Activated T-helper 1 cell treated with Interleukin-2 at 50 U/mL for 16 hours (primary cell): ENCODE measurements around the gene MYCBP2.
"Not testable (repeated sequence)": the region's sequence is repeated elsewhere in the genome, so short reads cannot be mapped to it uniquely, and the experiment has no call there.

Experiments
- DNase-seq: peaks from one replicate; pipeline ENCODE4 v3.0.0-alpha.2; 2020; ENCODE audit warnings: low read depth

The MYCBP2 gene, protein sequence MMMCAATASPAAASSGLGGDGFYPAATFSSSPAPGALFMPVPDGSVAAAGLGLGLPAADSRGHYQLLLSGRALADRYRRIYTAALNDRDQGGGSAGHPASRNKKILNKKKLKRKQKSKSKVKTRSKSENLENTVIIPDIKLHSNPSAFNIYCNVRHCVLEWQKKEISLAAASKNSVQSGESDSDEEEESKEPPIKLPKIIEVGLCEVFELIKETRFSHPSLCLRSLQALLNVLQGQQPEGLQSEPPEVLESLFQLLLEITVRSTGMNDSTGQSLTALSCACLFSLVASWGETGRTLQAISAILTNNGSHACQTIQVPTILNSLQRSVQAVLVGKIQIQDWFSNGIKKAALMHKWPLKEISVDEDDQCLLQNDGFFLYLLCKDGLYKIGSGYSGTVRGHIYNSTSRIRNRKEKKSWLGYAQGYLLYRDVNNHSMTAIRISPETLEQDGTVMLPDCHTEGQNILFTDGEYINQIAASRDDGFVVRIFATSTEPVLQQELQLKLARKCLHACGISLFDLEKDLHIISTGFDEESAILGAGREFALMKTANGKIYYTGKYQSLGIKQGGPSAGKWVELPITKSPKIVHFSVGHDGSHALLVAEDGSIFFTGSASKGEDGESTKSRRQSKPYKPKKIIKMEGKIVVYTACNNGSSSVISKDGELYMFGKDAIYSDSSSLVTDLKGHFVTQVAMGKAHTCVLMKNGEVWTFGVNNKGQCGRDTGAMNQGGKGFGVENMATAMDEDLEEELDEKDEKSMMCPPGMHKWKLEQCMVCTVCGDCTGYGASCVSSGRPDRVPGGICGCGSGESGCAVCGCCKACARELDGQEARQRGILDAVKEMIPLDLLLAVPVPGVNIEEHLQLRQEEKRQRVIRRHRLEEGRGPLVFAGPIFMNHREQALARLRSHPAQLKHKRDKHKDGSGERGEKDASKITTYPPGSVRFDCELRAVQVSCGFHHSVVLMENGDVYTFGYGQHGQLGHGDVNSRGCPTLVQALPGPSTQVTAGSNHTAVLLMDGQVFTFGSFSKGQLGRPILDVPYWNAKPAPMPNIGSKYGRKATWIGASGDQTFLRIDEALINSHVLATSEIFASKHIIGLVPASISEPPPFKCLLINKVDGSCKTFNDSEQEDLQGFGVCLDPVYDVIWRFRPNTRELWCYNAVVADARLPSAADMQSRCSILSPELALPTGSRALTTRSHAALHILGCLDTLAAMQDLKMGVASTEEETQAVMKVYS (N-terminal part only)

DNA sequence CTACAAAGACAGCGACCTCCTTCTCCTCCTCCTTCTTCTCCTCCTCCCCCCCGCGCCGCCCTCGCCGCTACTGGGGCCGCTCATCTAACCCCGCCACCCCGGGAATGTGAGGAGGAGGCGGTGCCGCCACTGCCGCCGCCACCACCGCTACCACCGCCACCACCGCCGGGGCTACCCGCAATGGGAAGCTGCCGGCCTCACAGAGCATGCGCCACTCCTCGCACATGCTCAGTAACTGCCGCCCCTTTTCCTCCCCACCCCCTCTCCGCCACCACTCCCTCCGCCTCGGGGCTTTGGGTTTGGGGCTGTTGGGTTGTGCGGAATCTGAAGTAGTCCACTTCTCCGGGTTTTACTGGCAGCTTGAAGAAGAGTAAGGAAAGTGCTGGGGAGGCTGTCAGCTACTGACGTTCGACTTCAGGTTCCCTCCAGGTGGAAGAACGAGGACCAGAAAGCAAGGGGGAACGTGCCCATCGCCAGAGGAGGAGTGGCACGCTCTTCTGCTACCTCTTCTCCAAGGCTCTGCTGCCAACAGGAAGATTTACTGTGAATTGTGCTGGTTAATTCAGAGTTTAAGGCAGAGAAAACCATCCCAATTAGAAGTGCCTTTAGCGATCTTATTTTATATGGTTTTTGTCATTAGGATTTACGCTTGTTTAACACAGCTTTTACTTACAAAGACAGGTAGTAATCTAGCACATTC lies at the start of gene MYCBP2:
MYCBP2 (minus strand) TSS at position 190 of the 700 bp plus-strand sequence. CDS start 319 bp downstream, outside the sequence.
- peak; percentile 96 for DNase-seq

DNA sequence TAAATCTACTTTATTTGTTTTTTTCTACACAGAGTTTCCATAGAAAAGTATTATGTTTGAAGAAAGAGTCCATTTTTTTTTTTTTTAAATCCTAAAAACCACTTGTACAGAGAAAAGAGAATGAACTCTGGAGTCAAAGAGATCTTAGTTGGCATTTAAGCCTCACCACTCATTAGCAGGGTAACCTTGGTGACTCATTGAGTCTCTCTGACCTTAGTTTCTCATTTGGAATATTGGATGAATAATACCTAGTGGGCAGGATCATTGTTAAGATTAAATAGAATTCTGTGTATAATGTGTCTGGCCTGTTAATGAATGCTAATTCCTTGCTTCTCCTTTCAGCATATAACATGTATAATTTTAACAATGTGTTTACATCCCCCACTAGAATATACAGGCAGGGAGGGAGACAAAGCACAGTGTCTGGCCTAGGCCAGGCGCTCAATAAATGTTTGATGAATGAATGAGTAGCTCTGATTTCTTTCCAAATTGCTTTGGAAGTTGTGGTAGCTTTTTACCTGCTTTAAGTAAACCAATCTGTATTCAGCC lies 48.7 kb upstream of the MYCBP2 start:
- no peak for DNase-seq

DNA sequence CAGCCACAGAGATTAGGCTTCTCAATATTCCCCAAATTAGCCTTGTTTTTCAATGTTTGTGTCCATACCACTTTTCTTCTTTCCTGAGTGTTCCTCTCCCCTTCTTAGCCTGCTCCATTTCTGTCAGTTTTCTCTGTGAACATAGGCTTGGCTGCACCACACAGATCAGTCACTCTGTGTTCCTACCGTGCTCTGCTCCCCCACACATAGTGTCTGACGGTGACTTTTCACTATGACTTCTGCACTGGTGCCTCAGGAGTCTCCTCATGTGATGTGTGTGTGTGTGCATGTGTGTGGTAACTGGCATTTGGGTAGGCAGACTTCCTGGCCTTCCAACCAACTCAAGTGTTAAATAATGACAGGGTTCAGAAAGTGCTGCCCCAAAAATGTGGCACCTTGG lies 47.9 kb upstream of the MYCBP2 start:
- no peak for DNase-seq

- DNase-seq, result no peak
Observed at GRCh38 chr13:77374339-77374738, 47.4 kb upstream of the MYCBP2 start.

- no peak for DNase-seq
Observed at GRCh38 chr13:77373502-77373901, 46.6 kb upstream of the MYCBP2 start.

DNA sequence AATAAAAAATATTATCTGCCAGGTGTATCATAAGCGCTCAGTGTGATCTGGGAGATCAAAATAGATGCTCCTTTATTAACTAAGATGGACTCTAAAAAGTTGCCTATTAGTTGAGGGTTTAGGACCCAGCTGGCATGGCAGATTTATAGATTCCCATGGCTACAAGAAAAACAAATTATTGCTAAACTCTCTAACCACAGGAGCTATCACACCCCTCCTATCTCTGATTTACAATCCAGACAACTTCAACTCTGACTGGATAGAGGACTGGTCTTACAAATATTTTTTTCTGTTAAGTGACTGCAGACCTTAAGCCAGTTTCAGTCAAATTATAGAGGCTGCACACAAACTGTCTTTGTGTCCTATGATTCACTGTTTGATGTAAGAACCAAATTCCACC lies 45.4 kb upstream of the MYCBP2 start:
- DNase-seq, result no peak

DNA sequence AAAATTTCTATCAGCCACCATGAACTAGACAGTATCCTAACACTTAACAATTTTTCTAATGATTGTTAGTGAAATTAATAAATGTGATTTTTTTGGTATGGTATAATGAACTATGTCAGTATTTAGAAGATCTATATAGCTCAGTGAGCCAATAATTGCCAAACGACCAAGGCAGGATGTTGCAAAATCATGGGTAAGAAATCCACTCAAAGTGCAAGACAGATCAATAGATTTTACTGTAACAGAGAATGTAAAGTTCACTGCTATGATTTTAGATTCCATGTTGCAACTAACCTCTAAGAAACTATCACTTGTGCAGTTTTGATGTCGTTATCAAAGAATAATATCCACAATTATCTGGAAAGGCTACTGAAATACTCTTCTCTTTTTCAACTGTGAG lies 44.0 kb upstream of the MYCBP2 start:
- no peak for DNase-seq

DNA sequence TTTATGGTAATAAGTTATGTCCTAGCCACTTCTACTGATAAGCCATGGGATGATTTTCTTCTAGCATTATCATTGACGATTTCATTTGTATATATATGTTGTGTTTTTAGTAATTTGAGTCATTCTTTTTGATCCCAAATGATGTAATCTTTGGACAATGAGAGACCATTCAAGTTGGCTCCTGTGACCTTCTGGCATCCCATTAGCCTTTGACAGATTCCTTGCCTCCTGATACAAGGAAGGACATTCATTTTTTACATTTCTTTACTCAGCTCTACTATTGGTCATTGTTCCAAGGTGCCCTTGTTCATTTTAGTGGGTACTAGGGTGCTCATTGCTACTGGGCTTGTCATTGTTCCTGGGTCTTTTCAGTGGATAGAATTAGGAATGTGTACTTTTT lies 35.3 kb upstream of the MYCBP2 start:
- DNase-seq, result no peak

GRCh38 chr13:77360032-77360685 lies 33.3 kb upstream of the MYCBP2 start:
- DNase-seq, result no peak

DNA sequence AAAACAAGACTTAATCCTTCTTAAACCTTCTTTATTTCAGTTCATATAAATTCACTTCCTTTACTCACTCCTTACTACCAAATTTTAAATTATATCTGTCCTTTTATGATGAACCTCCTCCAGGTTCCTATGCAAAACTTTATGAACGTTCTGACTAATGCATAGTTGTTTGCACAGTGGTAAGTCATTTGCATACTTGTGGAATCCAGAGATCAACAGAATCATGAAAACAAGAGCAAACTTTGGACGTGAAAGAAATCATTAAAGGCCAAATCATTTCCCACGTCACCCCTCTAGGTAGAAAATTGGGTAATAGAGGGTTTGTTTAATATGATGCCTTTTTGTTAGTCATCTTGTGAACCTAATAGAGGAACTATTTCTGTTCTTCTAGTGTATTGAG lies 32.3 kb upstream of the MYCBP2 start:
- DNase-seq, result no peak

DNA sequence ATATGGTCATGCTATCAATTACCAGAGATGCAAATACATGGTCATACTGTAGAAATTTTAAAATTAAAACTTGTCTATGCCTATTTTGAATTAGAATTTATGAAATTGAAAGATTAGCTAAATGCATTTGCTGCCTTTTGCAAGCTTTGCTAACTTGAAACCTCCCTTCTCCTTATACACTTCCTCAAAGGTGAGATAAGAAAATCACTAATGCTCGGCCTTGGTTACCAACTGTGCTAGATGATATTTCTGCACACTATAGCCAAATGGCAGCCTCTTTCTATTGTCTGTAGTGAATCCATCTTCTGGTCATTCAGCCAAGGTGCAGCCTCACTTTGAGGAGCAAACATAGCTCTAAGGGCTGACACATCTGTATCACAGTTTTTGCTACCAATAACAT lies 31.1 kb upstream of the MYCBP2 start:
- no peak for DNase-seq

DNA sequence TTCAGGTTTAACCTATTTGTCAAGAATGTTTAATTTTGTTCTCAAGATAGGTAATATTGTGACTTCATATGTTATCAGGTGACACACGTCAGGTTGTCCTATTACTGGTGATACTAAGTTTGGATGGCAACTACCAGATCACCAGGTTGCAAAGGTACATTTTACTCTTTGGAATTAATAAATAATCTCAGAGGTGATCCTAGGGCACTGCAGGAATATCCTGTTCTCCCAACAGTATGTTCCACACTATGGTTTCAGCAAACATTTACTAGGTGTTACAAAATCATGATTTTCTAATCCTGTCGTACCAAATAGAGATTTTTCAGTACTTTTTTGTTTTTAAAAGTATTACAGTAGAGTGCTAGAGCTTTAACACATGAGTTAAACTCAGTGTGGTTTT lies 29.3 kb upstream of the MYCBP2 start:
- DNase-seq, result no peak

GRCh38 chr13:77353995-77354394 lies 27.1 kb upstream of the MYCBP2 start:
- DNase-seq, result no peak

DNA sequence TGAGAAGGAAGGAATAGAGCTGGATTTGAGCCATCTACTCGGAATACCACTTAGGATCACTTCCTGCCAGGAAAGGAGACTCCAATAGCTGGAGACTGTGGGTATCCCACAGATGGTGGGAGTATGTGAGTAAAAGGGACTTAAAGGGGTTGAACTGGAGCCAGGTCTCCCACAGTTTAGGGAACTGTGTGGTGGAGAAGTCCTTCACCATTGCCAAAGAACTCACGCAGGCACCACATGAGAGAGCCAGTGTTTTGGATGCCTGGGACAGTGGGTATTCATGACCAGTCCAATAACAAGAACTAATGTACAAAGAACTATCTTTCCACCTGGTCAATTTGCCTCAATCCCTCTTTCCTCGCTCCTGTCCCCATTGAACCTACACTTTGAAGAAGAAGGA lies 24.4 kb upstream of the MYCBP2 start:
- no peak for DNase-seq

GRCh38 chr13:77350811-77351210 lies 23.9 kb upstream of the MYCBP2 start:
- DNase-seq, result no peak

DNA sequence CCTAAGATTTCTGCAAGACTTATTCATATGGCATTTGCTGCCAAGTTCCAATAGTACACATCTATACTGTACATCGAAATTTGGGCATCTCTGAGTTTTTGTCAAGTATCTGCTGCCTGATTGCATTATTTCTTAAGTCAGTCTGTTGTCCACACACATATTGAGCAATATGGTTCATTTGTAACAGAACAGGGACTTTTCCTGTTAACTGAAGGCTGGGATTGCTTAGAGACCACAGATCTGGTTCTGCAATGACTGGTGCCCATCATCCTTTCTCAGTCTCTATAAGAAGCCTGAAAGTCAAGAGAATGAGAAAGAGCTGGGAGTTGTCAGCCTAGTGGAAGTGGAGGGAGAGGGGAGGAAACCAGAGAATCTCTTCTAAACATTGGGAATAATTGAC lies 22.5 kb upstream of the MYCBP2 start:
- no peak for DNase-seq

- not testable (repeated sequence) for DNase-seq
Observed at GRCh38 chr13:77347351-77347750, 20.5 kb upstream of the MYCBP2 start.

- DNase-seq, result no peak
Observed at GRCh38 chr13:77345150-77345780, 18.4 kb upstream of the MYCBP2 start.

DNA sequence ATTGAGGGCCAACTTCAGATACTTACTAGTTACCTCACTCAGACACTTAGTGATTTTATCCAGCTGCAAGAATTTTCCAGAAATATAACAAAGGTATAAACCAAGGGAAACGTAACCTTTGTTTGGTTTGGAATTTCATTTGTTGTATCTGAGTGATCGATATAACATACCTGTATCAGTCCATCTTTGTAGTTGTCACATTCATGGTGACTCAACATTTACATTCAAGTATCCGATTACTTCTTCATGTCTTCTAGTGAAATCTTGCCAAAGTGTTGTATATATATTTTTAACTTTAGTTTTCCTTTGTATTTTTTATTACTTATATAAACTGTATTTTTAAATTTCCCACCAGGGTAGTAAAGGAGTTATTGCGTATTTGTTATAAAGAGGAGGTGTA lies 16.9 kb upstream of the MYCBP2 start:
- no peak for DNase-seq

GRCh38 chr13:77339408-77339807 lies 12.5 kb upstream of the MYCBP2 start:
- DNase-seq, result no peak
